Body of pancreas (tissue), 4 donors: ENCODE data around the gene NEDD4L.

Source experiments
- CTCF ChIP-seq, 7 experiments: fragments of 450-650 bp in 4 of 7; fragments of 200-600 bp in 3 of 7; sonication (generic) in 3 of 7; IDR thresholded peaks; one replicate each; pipeline ENCODE4 v1.5.1; 2016 to 2019; ENCODE audit warnings: antibody characterized with exemption in 7 of 7
- POLR2A ChIP-seq, 3 donors: fragments of 450-650 bp; IDR thresholded peaks; one replicate each; pipeline ENCODE4 v1.6.1; 2016; ENCODE audit warnings: antibody characterized with exemption in 3 of 3, mild to moderate bottlenecking in 2 of 3

DNA sequence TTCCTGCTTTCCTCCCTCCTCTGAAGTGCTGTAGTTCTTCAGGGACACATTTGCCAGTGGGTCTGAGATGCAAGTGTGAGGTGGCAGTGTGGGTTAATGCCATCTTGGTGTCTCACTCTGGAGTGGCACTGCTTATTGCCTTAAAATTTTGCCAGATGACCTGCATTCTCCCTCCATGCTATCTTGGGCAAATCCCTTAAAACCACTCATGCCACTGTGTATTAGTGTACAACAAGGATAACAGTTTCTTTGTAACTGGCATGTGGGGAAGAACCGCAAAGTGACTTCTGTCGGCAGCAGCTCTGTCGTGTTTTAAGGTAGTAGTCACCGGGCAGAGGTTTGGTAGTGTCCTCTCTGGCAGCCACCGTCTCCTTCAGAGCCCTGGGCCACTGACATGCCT, 124.2 kb downstream of the NEDD4L start:
- TF ChIP-seq CTCF (IDR thresholded peaks at IDR 0.05): no peak
- no peak for TF ChIP-seq POLR2A (IDR thresholded peaks at IDR 0.05)
